OCI-LY3 (cell line): ENCODE measurements around the gene MBD2.
A peak's percentile ranks its signal among the peaks of the same experiment; 100 is the strongest.
"Not testable (repeated sequence)": the region's sequence is repeated elsewhere in the genome, so short reads cannot be mapped to it uniquely, and the experiment has no call there.

Source experiments
- H2AFZ ChIP-seq: fragments of 200-600, 300-600 bp; shearing (Covaris generic); 2 replicates; pipeline ENCODE4 v1.6.0; 2014; ENCODE audit warnings: antibody characterized with exemption, low read depth, low read length
- H3K27ac ChIP-seq: fragments of 200-600, 300-600 bp; sonication (generic); 2 replicates; pipeline ENCODE4 v1.5.1; 2014; ENCODE audit warnings: mild to moderate bottlenecking, low read length, moderate library complexity, mixed read lengths
- H3K27me3 ChIP-seq: fragments of 200-600, 300-600 bp; sonication (generic); 2 replicates; pipeline ENCODE4 v1.6.1; 2014; ENCODE audit warnings: low read depth, low read length, mixed read lengths
- H3K36me3 ChIP-seq: fragments of 200-600, 300-600 bp; sonication (generic); replicated peaks from 2 replicates; pipeline ENCODE3; 2014; ENCODE audit warnings: low read depth, low read length, mixed read lengths
- H3K4me1 ChIP-seq: fragments of 300-600, 200-600 bp; sonication (generic); 2 replicates; pipeline ENCODE4 v1.6.1; 2014; ENCODE audit warnings: low read length, mixed read lengths
- H3K4me2 ChIP-seq: fragments of 200-600, 300-600 bp; sonication (generic); 2 replicates; pipeline ENCODE4 v1.6.1; 2014; ENCODE audit warnings: low read length, mixed read lengths
- H3K4me3 ChIP-seq: fragments of 300-600, 200-600 bp; sonication (generic); 2 replicates; pipeline ENCODE4 v1.5.1; 2014; ENCODE audit warnings: antibody characterized with exemption, mild to moderate bottlenecking, low read length, moderate library complexity
- H3K79me2 ChIP-seq: fragments of 300-600, 200-600 bp; shearing (Covaris generic); 2 replicates; pipeline ENCODE4 v1.6.1; 2014; ENCODE audit warnings: mild to moderate bottlenecking, low read length, mixed read lengths
- H3K9ac ChIP-seq: fragments of 300-600, 200-600 bp; shearing (Covaris generic); 2 replicates; pipeline ENCODE4 v1.6.0; 2014; ENCODE audit warnings: mild to moderate bottlenecking, low read length, moderate library complexity
- H3K9me3 ChIP-seq: fragments of 200-600, 300-600 bp; shearing (Covaris generic); 2 replicates; pipeline ENCODE4 v1.6.1; 2014; ENCODE audit warnings: low read length, mixed read lengths; ENCODE audit not compliant: insufficient read depth
- H4K20me1 ChIP-seq: fragments of 200-600, 300-600 bp; sonication (generic); 2 replicates; pipeline ENCODE4 v1.6.1; 2016; ENCODE audit warnings: low read length, mixed read lengths; ENCODE audit not compliant: insufficient read depth
- CTCF ChIP-seq: fragments of 200-600, 300-600 bp; sonication (generic); IDR thresholded peaks from 2 replicates; pipeline ENCODE4 v1.5.1; 2014; ENCODE audit warnings: antibody characterized with exemption, low read length, low read depth
- EZH2phosphoT487 ChIP-seq: fragments of 200-600 bp; shearing (Covaris generic); IDR thresholded peaks from 2 replicates; pipeline ENCODE4 v1.6.1; 2018; ENCODE audit warnings: antibody characterized with exemption, mixed run types, low read depth

MBD2 gene

DNA sequence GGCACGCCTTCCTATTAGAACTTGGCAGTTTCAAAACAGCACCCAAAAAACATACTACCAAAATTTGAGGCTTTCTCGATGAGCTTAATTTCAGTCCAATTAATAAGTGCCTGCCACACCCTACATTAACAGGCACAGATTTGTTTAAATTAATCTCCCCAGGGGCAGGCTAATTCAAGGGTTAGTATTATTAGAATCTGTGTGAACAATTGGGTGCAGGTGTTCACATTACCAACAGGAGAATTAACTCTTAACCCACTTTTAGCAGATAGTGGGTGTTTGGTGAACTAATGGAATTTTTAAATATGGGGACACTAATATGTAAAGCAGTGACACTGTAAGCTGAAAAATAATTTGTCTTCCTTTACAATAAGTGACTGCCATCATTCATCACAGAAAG lies 4.1 kb downstream of the MBD2 start:
- Histone ChIP-seq H3K9ac (no peak overlapping the region), H3K27ac (no peak overlapping the region), H3K36me3 (peaks cover 33% of the 10 kb centered on the region), H3K27me3 (no peaks in the 10 kb centered on the region), H2AFZ (no peak overlapping the region), H4K20me1 (peaks cover 74% of the 10 kb centered on the region), H3K79me2 (peaks cover 91% of the 10 kb centered on the region), H3K9me3 (no peaks in the 10 kb centered on the region), H3K4me1 (peaks cover 53% of the 10 kb centered on the region), H3K4me3 (no peak overlapping the region), H3K4me2 (peak overlapping the region; percentile 3; the same call in 1 of the 2 replicates)
- no peak for TF ChIP-seq CTCF
- no peak for TF ChIP-seq EZH2phosphoT487

GRCh38 chr18:54218803-54219202 lies 5.7 kb downstream of the MBD2 start:
- peaks cover 35% of the 10 kb centered on the region for H3K36me3 ChIP-seq
- peak overlapping the region; percentile 49 for H3K4me2 ChIP-seq
- not testable (repeated sequence) for H3K9me3 ChIP-seq, H2AFZ ChIP-seq, H3K27ac ChIP-seq, H3K4me3 ChIP-seq, H3K27me3 ChIP-seq, H3K9ac ChIP-seq
- H3K79me2 ChIP-seq, result peaks cover 100% of the 10 kb centered on the region
- peaks cover 49% of the 10 kb centered on the region for H3K4me1 ChIP-seq
- H4K20me1 ChIP-seq, result peaks cover 86% of the 10 kb centered on the region

DNA sequence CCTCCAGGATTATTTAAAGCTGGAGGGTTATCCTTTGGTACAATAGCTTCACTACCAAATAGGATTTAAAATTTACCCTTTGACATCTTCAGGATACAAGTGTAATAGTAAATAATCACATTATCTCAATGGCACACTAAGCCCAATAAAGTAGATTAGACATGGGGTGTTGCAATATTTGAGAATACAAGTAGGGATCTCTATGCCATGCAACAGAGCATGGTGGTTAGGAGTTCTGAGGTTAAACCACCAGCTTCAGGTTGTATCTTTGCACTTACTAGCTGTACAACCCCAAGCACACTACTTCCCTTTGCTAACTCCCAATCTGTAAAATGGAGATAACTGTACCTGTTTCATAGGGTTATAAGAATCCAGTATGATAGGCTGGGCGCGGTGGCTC lies 6.2 kb downstream of the MBD2 start:
- Histone ChIP-seq H3K4me2 (peak overlapping the region; percentile 49), H3K27ac (no peak overlapping the region), H3K79me2 (peaks cover 100% of the 10 kb centered on the region), H2AFZ (no peak overlapping the region), H3K4me1 (peaks cover 47% of the 10 kb centered on the region), H3K36me3 (peaks cover 35% of the 10 kb centered on the region), H3K9ac (no peak overlapping the region), H4K20me1 (peaks cover 87% of the 10 kb centered on the region), H3K27me3 (no peaks in the 10 kb centered on the region), H3K4me3 (peak overlapping the region; percentile 5), H3K9me3 (no peaks in the 10 kb centered on the region)
- TF ChIP-seq EZH2phosphoT487 (no peak), CTCF (no peak)

GRCh38 chr18:54217624-54218023 lies 6.8 kb downstream of the MBD2 start:
- peak overlapping the region; percentile 5 for H3K4me3 ChIP-seq
- peaks cover 40% of the 10 kb centered on the region for H3K4me1 ChIP-seq
- no peaks in the 10 kb centered on the region for H3K9me3 ChIP-seq
- no peak overlapping the region for H3K9ac ChIP-seq
- peak overlapping the region; percentile 49 for H3K4me2 ChIP-seq
- H3K79me2 ChIP-seq, result peaks cover 99% of the 10 kb centered on the region
- H3K27ac ChIP-seq, result no peak overlapping the region
- H2AFZ ChIP-seq, result no peak overlapping the region
- H3K36me3 ChIP-seq, result peaks cover 31% of the 10 kb centered on the region
- no peak for TF ChIP-seq CTCF
- TF ChIP-seq EZH2phosphoT487, result no peak
- peaks cover 85% of the 10 kb centered on the region for H4K20me1 ChIP-seq
- no peaks in the 10 kb centered on the region for H3K27me3 ChIP-seq

DNA sequence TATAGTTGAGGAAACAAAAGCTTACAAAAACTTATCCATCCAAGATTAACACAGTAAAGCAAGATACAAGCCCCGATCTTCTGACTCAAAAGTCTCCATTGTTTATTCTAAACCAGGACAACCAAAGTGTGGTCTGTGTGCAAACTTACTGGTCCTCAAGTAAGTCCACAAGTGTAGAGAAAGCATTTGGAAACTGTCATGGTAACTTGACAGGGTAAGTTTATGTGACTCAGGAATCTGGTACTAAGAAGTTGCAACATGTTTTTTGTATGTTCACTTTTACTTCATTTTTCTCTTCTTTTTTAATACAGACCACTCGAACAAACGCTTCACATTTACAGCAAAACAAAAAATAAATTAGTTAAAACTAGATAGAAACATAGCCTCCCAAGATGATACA lies 9.4 kb downstream of the MBD2 start:
- no peak overlapping the region for H3K27ac ChIP-seq
- H3K4me2 ChIP-seq, result no peak overlapping the region
- no peaks in the 10 kb centered on the region for H3K27me3 ChIP-seq
- H3K9ac ChIP-seq, result no peak overlapping the region
- H3K79me2 ChIP-seq, result peaks cover 97% of the 10 kb centered on the region
- H3K9me3 ChIP-seq, result no peaks in the 10 kb centered on the region
- peaks cover 86% of the 10 kb centered on the region for H4K20me1 ChIP-seq
- H3K4me3 ChIP-seq, result no peak overlapping the region
- TF ChIP-seq CTCF (no peak), EZH2phosphoT487 (no peak)
- H3K4me1 ChIP-seq, result peaks cover 47% of the 10 kb centered on the region
- H2AFZ ChIP-seq, result no peak overlapping the region
- peaks cover 16% of the 10 kb centered on the region for H3K36me3 ChIP-seq
